Measurements from ENCODE around the gene TBL1Y. TPM values are rescaled to one million over a fixed set of nuclear protein-coding genes. Genes with fewer than 3 reads are reported as not detected.

The TBL1Y gene
- total RNA-seq, 1 experiment from 2014 or later, result not detected

- Histone ChIP-seq H3K9me2 (ENCODE audit: insufficient read depth) (no peaks in the 10 kb centered on the region), H3K9ac (ENCODE audit: low read length) (no peak overlapping the region), H2AFZ (ENCODE audit: low read depth, low read length, poor library complexity, severe bottlenecking) (no peak overlapping the region), H3K4me2 (ENCODE audit: low read length) (no peak overlapping the region), H4K20me1 (ENCODE audit: insufficient read depth) (no peaks in the 10 kb centered on the region), H3K79me2 (ENCODE audit: insufficient read depth, low read length) (no peaks in the 10 kb centered on the region), H3K4me1 (ENCODE audit: control insufficient read depth in 1 of 2, insufficient read depth in 2 of 2, low read length in 2 of 2) (no peaks in the 10 kb centered on the region), H3K4me3 (replicated peaks in 1 of 2; ENCODE audit: low read depth in 1 of 2, low read length in 2 of 2) (no peak overlapping the region), H3K9me3 (ENCODE audit: control insufficient read depth in 1 of 2, insufficient read depth in 1 of 2, low read depth in 1 of 2, low read length in 2 of 2) (no peaks in the 10 kb centered on the region), H3K27me3 (ENCODE audit: insufficient read depth, low read length) (no peaks in the 10 kb centered on the region), H3K27ac (ENCODE audit: low read depth, low read length) (no peak overlapping the region), H3K36me3 (ENCODE audit: control insufficient read depth in 1 of 2, insufficient read depth in 2 of 2, low read length in 2 of 2) (no peaks in the 10 kb centered on the region)
- DNase-seq (ENCODE audit: low read depth, low spot score) (peak; percentile 2), ATAC-seq (0 out of 2 replicates have a peak, but pooled peaks have one; percentile 44)
- TF ChIP-seq EZH2 (IDR thresholded peaks at IDR 0.05), result no peak
- TF ChIP-seq RAD21 (IDR thresholded peaks at IDR 0.05; ENCODE audit: low read depth), result peak; percentile 20; the same call in 1 of the 2 replicates
- TF ChIP-seq CTCF (IDR thresholded peaks at IDR 0.05 in 2 of 3, conservative IDR thresholded peaks at IDR 0.05 in 1 of 3; ENCODE audit: borderline replicate concordance in 1 of 3, insufficient read depth in 1 of 3, low read depth in 2 of 3, low read length in 2 of 3), result peak in 2 of 3 experiments; percentile 8 to 12; a peak in 1 of 6 replicates
- BruUV-seq (replicated peaks), result no TSS peak
- ChIA-PET CTCF (no interaction called here), POLR2A (no interaction called here), RAD21 (ENCODE audit: low non-redundant PET in 1 of 2, low total read pairs in 2 of 2, uncharacterized antibody in 2 of 2, unreplicated experiment in 2 of 2) (no interaction called here)
- intact Hi-C loops (cut with micrococcal nuclease), result loop anchor here (2.0 kb wide), 1 partner anchor 120 kb away; no protein-coding TSS in a partner anchor
Measured at GRCh38 chrY:6964732-6965131, 54.2 kb downstream of the TBL1Y start.

- BruUV-seq (replicated peaks), result no TSS peak
- H4K20me1 ChIP-seq (ENCODE audit: insufficient read depth), result no peaks in the 10 kb centered on the region
- ChIA-PET POLR2A (no interaction called here), CTCF (no interaction called here), RAD21 (ENCODE audit: low non-redundant PET in 1 of 2, low total read pairs in 2 of 2, uncharacterized antibody in 2 of 2, unreplicated experiment in 2 of 2) (no interaction called here)
- H2AFZ ChIP-seq (ENCODE audit: low read depth, low read length, poor library complexity, severe bottlenecking), result no peak overlapping the region
- H3K4me1 ChIP-seq (ENCODE audit: control insufficient read depth in 1 of 2, insufficient read depth in 2 of 2, low read length in 2 of 2), result no peaks in the 10 kb centered on the region
- no peak overlapping the region for H3K4me2 ChIP-seq (ENCODE audit: low read length)
- no peak for ATAC-seq
- no peaks in the 10 kb centered on the region for H3K9me3 ChIP-seq (ENCODE audit: control insufficient read depth in 1 of 2, insufficient read depth in 1 of 2, low read depth in 1 of 2, low read length in 2 of 2)
- no peaks in the 10 kb centered on the region for H3K9me2 ChIP-seq (ENCODE audit: insufficient read depth)
- H3K27me3 ChIP-seq (ENCODE audit: insufficient read depth, low read length), result no peaks in the 10 kb centered on the region
- H3K79me2 ChIP-seq (ENCODE audit: insufficient read depth, low read length), result no peaks in the 10 kb centered on the region
- intact Hi-C loops (cut with micrococcal nuclease), result no loop called here
- H3K9ac ChIP-seq (ENCODE audit: low read length), result no peak overlapping the region
- no peak overlapping the region for H3K27ac ChIP-seq (ENCODE audit: low read depth, low read length)
- no peak for TF ChIP-seq SP1 (IDR thresholded peaks at IDR 0.05; ENCODE audit: low read depth)
- no peak for TF ChIP-seq JUND (IDR thresholded peaks at IDR 0.05)
- no peak for TF ChIP-seq SIN3A (IDR thresholded peaks at IDR 0.05; ENCODE audit: low read depth)
- TF ChIP-seq CEBPB (IDR thresholded peaks at IDR 0.05; ENCODE audit: low read depth), result no peak
- no peak for TF ChIP-seq REST (IDR thresholded peaks at IDR 0.05; ENCODE audit: low read depth)
- TF ChIP-seq POLR2AphosphoS5 (IDR thresholded peaks at IDR 0.05; ENCODE audit: low read depth, low read length), result no peak
- no peak for TF ChIP-seq CBX3 (IDR thresholded peaks at IDR 0.05; ENCODE audit: low read depth)
- no peak for TF ChIP-seq CTCF (IDR thresholded peaks at IDR 0.05 in 2 of 3, conservative IDR thresholded peaks at IDR 0.05 in 1 of 3; ENCODE audit: borderline replicate concordance in 1 of 3, insufficient read depth in 1 of 3, low read depth in 2 of 3, low read length in 2 of 3)
- no peak for TF ChIP-seq ZNF274 (IDR thresholded peaks at IDR 0.05; ENCODE audit: low read depth, low read length)
- no peaks in the 10 kb centered on the region for H3K36me3 ChIP-seq (ENCODE audit: control insufficient read depth in 1 of 2, insufficient read depth in 2 of 2, low read length in 2 of 2)
- DNase-seq (ENCODE audit: low read depth, low spot score), result no peak
- no peak overlapping the region for H3K4me3 ChIP-seq (replicated peaks in 1 of 2; ENCODE audit: low read depth in 1 of 2, low read length in 2 of 2)
Measured at GRCh38 chrY:6966521-6966920, 56.0 kb downstream of the TBL1Y start.
